NCI-H748 (cell line): Measurements from ENCODE around the gene ENDOG.
A peak's percentile ranks its signal among the peaks of the same experiment; 100 is the strongest.
"Not testable (repeated sequence)": the region's sequence is repeated elsewhere in the genome, so short reads cannot be mapped to it uniquely, and the experiment has no call there.

Source experiments
- DNase-seq: peaks from one replicate; lab custom pipeline; 2025; ENCODE audit not compliant: unreplicated experiment; lab: John Stamatoyannopoulos, UW

ENDOG gene

DNA sequence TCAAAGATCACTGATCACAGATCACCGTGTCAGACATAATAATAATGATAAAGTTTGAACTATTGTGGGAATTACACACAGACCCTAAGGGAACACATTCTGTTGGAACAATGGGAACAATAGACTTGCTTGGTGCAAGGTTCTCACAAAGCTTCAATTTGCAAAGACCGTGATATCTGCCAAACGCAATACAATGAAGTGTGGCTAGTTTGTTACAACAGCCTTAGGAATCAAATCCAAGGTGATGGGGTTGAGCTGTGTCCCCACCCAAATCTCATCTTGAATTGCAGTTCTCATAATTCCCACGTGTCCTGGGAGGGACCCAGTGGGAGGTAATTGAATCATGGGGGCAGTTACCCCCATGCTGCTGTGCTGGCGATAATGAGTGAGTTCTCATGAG lies 42.6 kb downstream of the ENDOG start:
- no peak for DNase-seq

DNA sequence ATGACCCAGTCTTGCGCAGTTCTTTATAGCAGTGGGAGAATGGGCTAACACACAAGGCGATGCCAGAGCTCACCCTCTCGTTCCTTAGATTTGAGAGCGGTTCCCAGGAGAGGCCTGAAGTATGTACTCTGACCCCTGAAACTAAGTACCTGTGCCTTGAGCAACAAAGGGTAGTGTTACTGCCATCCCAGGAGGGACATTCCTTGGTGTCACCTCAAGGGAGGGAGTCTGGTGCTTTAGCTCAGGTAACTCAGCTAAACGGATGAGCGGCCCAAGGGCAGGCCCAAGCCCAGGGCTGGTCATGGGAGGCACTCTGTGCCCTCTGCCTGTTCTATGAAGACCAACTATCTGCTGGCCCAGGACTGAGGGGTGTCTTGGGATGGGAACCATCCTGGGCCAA lies 43.2 kb downstream of the ENDOG start:
- DNase-seq, result no peak

DNA sequence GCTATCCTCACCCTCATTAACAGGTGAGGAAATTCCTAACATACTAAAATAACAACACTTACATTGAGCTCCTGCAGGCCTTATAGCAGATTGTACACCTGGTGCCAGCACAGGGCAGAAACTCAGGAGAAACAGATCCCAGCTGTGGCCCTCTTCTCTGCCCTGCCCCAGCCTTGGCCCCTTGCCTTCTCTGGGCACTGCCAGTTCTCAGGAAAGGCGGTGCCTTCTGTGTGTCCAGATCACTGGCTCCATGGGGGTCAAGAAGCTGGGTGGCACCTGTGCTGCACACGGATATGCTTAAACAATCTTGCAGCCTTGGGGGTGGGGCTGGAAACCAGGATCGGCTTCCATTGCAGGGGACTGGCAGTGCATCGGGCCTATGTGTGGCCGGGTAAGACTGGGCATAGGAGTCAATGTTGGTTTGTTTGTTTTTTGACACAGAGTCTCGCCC lies 44.1 kb downstream of the ENDOG start:
- no peak for DNase-seq

DNA sequence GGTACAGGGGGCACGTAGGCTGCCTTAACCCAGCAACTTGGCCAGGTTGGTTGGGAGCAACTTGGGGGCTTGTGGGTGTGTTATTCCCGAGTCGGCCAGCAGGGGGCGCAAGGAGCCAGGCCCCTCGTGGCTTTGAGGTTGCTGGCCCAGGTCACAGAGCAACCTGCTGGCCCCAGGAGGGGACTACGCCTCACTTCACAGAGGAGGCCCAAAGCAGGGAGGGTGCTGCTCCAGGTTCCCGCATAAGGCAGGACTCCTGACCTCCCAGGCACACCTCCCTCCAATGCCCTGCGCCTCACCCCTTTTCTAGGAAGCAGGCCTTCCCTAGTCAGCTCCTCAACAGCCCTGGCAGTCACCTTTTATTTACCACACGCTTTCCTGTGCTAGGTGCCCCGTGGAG lies 45.3 kb downstream of the ENDOG start:
- peak; percentile 51 for DNase-seq

DNA sequence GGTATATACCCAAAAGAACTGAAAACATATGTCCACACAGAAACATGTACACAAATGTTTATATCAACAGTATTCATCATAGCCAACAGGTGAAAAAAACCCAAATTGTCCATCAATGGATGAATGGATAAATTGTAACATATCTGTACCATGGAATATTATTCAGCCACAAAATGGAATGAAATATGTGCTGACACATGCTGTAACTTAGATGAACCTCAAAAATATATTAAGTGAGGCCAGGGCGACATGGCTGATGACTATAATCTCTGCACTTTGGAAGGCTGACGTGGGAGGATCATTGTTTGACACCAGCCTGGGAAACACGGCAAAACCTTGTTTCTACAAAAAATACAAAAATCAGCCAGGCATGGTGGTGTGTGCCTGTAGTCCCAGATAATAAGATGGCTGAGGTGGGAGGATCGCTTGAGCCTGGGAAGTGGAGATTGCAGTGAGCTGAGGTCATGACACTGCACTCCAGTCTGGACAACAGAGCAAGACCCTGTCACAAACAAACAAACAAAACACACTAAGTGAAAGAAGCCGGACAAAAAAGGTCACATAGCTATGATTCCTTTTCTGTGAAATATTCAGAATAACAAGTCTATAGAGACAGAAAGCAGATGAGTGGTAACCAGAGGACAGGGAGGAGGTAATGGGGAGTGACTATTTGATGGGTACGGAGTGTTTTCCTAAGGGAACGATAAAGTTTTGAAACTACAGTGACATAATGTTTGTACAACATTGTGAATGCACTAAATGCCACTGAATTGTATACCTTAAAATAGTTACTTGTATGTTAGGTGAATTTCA lies 52.0 kb downstream of the ENDOG start:
- no peak for DNase-seq

DNA sequence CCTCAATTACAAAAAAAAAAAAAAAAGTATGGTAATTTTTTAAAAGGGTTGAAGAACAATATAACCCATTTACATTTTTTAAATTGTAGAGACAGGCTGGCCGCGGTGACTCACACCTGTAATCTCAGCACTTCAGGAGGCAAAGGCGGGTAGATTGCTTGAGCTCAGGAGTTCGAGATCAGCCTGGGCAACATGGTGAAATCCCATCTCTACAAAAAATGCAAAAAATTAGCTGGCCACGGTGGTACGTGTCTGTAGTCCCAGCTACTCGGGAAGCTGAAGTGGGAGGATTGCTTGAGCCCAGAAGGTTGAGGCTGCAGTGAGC lies 52.6 kb downstream of the ENDOG start:
- not testable (repeated sequence) for DNase-seq
